ENCODE results near the gene FBLIM1.
"Not testable (repeated sequence)": the region's sequence is repeated elsewhere in the genome, so short reads cannot be mapped to it uniquely, and the experiment has no call there.

Gene FBLIM1

GRCh38 chr1:15770313-15770962 lies 11.8 kb downstream of the FBLIM1 start:
- no peak for DNase-seq

GRCh38 chr1:15771836-15772515 lies 13.4 kb downstream of the FBLIM1 start:
- no peak for DNase-seq

GRCh38 chr1:15775706-15776105 lies 17.1 kb downstream of the FBLIM1 start:
- no peak for DNase-seq

GRCh38 chr1:15777909-15778707 lies 19.5 kb downstream of the FBLIM1 start:
- DNase-seq = no peak

GRCh38 chr1:15785683-15786082 lies 27.1 kb downstream of the FBLIM1 start:
- no peak for DNase-seq

- no peak for DNase-seq
Observed at GRCh38 chr1:15786581-15786980, 28.0 kb downstream of the FBLIM1 start.

GRCh38 chr1:15788624-15789301 lies 30.2 kb downstream of the FBLIM1 start:
- DNase-seq = no peak

- no peak for DNase-seq
Observed at GRCh38 chr1:15796086-15796462, 37.5 kb downstream of the FBLIM1 start.

GRCh38 chr1:15797614-15798390 lies 39.2 kb downstream of the FBLIM1 start:
- no peak for DNase-seq

- no peak for DNase-seq
Observed at GRCh38 chr1:15799004-15799867, 40.6 kb downstream of the FBLIM1 start.

GRCh38 chr1:15799928-15800835 lies 41.6 kb downstream of the FBLIM1 start:
- no peak for DNase-seq

GRCh38 chr1:15802234-15802965 lies 43.8 kb downstream of the FBLIM1 start:
- DNase-seq = no peak

GRCh38 chr1:15803380-15803779 lies 44.8 kb downstream of the FBLIM1 start:
- DNase-seq = no peak

- DNase-seq = no peak
Observed at GRCh38 chr1:15804060-15804459, 45.5 kb downstream of the FBLIM1 start.

- DNase-seq = no peak
Observed at GRCh38 chr1:15807121-15807520, 48.5 kb downstream of the FBLIM1 start.

GRCh38 chr1:15807549-15807948 lies 49.0 kb downstream of the FBLIM1 start, which contains the start of gene UQCRHL:
Gene UQCRHL, minus strand, starts transcription at chr1:15807649. Its CDS starts 0 bp downstream, at chr1:15807649.
- DNase-seq = not testable (repeated sequence)

- no peak for DNase-seq
Observed at GRCh38 chr1:15808955-15809354, 50.4 kb downstream of the FBLIM1 start.

GRCh38 chr1:15810073-15810472 lies 51.5 kb downstream of the FBLIM1 start:
- no peak for DNase-seq

GRCh38 chr1:15816674-15817073 lies 58.1 kb downstream of the FBLIM1 start:
- no peak for DNase-seq

GRCh38 chr1:15820478-15820877 lies 61.9 kb downstream of the FBLIM1 start:
- DNase-seq = no peak
